HuH-7 (cell line): Measurements from ENCODE around the gene KRI1.

Experiments used
- DNase-seq: peaks from one replicate; pipeline ENCODE4 v3.0.0; 2011; ENCODE audit warnings: low spot score

Gene KRI1

DNA sequence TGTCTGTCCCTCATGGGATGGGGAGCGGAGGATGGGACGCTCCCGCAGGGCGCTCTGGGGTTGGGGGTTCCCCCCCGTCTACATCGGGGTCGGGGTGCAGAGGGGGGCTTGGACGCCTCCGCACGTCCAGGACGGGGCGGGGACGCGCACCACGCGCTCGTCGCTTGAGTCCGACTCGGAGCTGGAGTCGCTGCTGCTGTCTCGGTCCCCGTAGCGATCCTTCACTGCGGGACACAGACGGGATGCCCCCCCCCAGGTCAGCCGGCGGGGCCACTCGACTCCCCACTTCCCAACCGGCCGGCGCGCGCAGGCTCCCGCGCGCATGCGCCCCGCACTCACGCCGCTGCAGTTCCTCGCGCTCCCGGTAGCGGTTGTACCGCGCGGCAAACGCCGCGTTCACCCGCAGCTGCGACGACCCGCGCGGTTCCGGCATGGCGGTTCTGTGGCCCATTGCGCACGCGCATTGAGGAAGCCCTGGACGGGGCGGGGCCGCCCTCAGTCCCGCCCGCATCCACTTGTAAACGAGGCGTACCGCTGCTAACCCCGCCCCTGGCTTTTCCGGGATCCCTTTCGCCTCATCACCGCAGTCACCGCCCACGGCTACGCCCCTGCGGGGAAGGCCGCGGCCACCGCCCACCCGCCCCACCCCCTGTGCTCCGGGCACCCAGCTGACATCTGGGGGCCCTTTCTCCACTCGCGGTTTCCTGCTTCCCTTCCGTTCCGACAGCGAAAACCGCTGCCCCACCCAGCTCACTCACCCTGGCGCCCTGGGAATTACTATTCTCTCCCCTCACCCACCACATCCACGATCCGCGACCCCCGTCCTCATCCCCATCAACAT, at the start of gene KRI1:
Gene KRI1, minus strand, starts transcription at position 444 of the 841 bp plus-strand sequence. Its CDS starts 11 bp downstream, at position 433.
- DNase-seq: peak; percentile 95

DNA sequence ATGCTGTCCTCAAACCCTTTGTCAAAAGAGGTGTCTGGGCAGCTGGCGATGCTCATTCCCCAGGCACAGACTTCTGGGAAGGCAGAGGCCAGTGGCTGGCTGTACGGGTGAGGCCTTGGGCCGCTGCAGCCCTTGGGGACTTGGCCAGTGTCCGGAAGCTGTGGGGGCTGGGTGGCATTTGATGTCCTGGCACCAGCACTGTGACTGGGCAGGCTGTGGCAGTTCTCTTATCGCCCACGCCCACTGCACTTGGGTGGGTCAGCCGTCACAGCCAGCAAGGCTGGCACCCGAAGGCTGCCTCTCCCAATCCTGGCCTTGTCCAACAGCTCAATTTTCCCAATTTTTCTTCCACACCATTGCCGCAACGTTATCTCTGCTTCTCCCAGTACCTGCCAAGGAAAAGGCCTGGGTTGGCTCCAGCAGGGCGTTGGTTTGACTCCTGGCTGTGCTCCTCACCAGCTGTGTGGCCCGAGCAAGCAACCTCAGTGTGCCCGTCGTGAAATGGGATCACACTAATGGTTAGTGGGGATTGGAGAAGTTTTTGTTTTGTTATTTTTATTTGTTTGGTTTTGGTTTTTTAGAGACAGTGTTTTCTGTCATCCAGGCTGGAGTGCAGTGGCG, 46.8 kb upstream of the KRI1 start:
- no peak for DNase-seq

DNA sequence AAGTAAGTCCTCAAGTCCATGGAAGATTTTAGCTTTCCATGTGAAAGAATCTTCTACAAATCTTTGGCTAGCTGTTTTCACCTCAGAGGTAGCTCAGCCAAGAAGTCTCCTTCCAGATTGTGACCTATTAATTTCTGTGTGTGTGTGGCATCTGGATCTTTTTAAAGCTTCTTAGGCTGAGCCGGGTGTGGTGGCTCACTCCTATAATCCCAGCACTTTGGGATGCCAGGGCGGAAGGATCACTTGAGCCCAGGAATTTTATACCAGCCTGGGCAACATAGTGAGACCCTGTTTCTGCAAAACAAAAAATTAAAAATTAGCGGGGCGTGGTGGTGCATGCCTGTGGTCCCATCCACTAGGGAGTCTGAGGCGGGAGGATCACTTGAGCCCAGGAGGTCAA, 46.1 kb upstream of the KRI1 start:
- no peak for DNase-seq

DNA sequence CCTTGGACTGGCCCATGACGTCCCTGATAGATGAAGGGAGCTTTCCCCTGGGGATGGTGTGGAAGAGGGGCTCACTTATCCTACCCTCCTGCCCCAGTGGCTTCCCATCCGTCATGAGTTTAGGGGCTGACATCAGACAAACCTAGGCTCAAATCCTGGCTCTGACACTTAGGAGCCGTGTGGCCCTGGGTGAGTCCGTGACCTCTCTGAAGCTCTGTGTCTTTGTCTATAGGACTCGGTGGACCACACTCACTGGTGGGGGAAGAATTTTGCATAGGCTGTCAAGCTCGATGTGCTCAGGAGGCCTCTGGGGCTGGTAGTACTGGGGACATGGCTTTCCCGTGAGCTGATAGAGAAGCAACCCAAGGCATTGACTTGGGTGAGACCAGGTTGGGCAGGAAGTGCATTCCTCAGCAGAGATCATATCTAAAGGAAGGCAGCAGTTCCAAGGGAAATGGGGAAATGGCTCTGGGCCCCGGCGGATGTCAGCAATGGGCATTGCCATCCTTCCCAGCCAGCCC, 38.7 kb upstream of the KRI1 start:
- no peak for DNase-seq

DNA sequence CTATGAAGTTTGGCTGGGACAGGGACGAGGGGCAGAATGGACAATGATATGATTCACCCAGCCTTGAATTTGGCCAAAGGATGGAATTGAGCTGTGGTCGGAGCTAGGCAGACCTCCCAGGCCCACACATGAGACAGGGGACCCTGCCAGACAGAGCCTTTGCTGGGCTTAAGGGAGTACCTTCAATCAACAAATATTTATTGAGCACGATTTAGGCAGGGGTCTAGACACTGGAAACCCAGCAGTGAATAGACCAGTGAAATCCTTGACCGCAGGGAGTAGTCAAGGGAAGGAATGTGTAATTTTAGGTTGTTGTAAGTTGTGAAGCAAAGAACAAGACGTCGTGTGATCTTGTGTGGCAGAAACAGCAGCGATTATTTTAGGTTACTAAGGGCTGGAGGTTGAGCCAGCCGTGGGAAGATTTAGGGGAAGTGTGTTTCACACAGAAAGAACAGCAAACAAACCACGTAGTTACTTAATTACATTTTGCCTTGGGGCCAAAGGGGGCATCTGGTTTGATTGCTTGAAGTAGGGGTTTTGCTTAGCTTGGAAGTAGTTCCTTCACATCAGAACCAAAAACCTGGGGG, 38.2 kb upstream of the KRI1 start:
- DNase-seq: no peak

DNA sequence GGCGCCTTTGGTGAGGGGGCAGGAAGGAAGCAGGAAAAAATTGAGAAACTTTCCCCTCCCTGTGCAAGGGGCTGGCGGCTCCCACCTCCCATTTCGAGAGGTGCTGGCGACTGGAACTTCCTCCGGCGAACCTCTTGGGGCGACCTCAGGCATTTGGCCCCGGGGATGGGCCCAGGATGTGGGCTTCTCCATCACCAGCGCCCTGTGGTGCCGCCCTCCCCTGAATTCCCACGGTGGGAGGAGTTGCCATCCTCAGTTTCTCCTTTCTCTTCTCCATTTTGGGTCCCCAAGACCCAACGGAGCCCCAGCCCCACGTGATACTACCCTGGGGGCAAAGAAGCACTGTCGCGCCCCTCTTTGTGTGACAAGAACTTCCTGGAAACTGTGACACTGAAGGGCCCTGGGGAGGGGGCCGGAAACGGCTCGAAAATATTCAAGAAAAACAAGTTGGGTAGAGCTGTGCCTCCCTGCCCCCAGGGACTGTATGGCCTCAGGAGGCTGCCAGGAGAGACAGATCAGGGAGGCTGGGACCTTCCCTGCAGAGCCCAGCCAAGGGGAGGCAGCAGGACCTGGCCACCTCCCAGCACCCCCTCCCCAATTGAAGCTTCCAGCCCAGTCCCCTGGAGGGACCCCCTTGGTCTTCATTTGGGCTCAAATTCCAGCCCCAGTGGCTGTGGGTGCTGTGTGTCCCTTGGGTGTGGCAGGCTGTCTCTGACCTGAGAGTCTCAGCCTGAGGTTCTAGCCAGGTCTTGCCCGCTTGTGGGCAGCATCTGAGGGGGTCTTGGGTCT, 37.5 kb upstream of the KRI1 start:
- DNase-seq: no peak

DNA sequence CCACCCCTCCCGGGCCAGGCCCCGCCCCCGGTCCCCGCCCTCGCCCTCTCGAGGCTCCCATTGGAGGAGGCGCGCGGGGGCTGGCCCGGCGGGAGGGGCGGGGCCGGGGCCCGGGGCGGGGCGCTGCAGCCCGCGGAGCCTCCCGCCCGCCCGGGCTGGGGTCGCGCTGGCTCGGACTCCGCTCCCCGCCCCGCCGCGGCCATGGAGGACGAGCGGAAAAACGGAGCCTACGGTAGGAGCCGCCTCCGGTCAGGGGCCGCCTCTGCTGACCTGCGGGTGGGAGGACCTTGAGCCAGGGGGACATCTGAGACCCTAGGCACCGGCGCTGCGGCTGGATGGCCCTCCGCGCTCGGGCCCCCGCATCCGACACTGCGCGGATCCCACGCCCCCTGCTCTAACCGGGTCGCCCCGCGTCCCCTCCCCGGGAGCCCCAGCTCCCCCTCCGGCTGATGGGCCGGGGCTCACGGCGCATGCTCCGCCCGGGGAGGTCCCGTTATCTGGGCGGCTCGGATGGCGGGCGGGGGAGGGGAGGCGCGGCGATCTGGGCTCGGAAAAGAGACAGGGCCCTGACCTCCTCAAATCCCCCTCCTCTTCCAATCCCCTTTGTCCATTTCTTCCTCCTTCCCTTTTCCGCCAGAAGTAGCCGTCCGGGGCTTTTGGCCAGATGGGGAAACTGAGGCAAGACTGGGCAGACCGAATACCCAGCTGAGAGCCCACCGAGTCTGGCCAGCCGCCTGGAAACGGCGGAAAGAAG, 36.7 kb upstream of the KRI1 start:
- DNase-seq: peak; percentile 86

DNA sequence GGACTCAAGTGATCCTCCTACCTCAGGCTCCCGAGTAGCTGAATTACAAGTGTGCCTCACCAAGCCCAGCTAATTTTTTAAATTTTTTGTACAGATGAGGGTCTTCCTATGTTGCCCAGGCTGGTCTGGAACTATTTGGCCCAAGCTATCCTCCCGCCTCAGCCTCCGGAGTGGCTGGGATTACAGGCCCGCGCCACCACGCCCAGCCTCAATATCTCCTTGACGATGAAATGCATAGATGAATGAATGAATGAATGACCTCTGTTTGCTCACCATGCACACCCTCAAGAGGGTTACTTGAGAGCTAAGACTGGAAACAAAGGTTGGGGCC, 36.2 kb upstream of the KRI1 start:
- DNase-seq: no peak

DNA sequence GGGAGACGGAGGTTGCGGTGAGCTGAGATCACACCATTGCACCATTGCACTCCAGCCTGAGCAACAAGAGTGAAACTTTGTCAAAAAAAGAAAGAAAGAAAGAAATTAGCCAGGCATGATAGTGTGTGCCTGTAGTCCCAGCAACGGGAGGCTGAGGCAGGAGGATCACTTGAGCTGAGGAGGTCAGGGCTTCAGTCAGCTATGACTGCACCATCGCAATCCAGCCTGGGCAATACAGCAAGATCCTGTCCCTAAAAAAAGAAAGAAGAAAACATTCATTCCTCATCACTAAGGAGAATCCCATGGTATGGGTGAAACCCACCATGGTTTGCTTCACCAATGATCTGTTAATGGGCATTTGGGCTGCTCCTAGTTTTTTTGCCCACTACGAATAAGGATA, 34.3 kb upstream of the KRI1 start:
- DNase-seq: no peak

DNA sequence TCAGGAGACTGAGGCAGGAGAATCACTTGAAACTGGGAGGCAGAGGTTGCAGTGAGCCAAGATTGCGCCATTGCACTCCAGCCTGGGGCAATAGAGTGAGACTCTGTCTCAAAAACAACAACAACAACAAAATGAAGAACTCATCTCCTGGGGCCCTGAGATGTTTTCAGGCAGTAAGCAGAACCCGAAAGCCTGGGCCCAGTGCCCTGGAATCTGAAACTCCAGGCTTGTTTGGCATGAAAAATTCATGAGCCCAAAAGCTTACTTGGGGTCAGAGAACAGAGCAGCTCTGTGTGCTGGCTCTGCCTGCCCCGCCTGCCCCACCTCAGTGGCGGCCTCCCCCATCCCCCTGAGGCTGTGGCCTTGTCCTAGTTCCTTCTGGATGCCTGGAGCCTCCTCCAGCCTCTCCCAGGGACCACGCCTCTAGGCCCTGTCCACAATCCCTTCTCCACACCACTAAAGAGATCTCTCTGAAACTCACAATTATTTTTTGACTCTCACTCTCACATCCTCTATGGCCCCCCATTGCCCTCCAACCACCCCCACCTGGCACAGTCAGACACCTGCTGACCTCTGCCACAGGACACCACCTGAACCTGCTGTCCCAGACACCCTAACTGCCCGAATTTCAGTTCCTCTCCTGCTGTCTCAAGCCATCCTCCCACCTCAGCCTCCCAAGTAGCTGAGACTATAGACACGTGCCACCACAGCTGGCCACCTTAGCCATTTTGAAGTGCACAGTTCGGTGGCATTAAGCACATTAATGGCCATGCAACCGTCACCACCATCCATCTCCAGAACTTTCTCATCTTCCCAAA, 28.2 kb upstream of the KRI1 start:
- no peak for DNase-seq

DNA sequence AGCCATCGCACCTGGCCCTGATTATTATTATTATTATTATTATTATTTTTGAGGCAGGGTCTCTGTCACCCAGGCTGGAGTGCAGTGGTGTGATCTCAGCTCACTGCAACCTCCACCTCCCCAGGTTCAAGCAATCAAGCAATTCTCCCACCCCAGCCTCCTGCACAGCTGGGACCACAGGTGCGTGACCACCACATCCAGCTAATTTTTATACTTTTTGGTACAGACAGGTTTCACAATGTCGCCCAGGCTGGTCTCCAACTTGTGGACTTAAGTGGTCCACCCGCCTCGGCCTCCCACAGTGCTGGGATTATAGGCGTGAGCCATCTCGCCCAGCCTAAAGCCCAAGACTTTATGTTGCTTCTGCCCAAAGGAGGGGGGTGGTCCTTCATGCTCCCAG, 27.3 kb upstream of the KRI1 start:
- DNase-seq: no peak

DNA sequence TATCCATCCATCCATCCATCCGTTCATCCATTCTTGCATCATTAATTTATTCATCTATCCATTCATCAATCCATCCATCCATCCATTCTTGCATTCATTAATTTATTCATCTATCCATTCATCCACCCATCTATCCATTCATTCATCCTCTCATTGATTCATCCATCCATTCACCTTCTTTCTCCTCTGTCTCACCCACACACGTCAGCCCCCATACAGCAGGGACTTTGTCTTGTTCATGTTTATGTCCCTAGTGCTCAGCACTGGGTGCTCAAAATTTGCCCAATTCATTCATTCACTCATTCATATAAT, 22.0 kb upstream of the KRI1 start:
- DNase-seq: no peak

DNA sequence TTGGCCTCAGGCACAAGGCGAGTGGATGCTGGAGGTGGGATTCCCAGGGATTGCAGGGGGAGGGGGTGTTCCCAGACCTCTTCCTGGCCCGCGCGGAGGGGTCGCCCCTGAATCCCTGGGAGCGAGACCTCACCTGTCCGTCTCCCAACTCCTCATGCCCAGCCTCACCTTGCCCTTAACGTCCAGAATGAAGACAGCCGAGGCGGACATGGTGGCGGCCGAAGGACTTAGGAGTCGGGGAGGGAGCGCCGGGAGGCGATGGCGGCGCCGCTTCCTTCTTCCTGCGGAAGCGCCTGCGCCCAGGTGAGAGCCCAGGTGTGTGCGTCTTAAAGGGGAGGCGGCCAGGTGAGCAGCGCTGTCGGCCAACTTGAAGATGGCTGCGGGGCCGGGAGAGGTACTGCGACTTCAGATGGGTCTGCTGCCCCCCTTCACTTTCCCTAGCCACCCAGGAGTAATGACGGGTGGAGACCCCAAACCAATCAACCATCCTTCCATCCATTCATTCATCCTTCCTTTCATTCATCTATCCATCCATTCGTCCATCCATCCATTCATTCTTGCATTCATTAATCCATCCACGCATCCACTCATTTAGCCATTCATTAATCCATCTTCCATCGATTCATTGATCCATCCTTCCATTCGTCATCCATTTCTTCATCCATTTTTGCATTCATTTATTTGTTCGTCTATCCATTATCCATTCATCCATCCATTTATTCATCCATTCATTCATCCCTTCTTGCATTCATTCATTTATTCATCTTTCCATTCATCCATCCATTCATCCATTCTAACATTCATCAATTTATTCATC, 21.4 kb upstream of the KRI1 start, which contains the start of gene AP1M2:
Gene AP1M2, minus strand, starts transcription at position 291 of the 817 bp plus-strand sequence. Its CDS starts 81 bp downstream, at position 210.
- DNase-seq: no peak

DNA sequence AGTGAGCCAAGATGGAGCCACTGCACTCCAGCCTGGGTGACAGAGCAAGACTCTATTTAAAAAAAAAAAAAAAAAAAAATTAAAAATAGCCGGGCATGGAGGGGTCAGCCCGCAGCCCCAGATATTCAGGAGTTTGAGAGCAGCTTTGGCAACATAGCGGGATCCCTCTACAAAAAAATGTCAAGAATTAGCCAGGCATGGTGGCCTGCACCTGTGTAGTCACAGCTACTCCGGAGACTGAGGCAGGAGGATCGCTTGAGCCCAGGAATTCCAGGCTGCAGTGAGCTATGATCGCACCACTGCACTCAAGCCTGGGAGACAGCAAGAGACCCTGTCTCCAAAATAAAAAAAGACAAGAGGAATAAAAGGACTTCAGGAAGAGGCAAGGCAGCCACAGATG, 20.6 kb upstream of the KRI1 start:
- DNase-seq: no peak

DNA sequence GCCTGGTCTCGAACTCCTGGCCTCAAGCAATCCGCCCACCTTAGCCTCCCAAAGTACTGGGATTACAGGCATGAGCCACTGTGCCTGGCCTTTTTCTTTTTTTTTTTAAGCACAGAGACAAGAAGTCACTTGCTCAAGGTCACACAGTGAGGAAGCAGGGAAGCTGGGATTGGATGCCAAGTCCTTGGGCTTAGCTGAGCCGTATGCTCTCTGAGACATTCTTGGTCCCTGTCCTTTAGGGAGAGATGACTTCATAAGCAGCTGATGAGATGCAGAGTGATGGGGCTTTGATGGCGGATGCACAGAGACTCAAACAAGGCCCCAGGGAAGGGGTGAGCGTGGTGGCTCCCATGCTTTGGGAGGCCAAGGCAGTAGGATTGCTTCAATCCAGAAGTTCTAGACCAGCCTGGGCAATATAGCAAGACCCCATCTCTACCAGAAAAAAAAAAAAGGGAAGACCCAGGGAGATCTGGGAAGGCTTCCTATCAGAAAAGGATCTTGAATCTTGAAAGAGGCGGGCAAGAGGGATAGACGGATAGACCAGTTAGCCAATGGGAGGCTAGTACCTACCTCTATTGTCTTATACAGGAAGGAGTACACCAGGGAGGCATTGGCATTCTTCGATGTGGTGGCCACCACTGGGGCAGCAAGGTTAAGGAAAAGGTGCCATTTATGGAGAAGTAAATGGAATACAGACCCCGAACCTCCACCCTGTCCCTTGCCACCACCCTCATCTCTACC, 17.4 kb upstream of the KRI1 start:
- no peak for DNase-seq

DNA sequence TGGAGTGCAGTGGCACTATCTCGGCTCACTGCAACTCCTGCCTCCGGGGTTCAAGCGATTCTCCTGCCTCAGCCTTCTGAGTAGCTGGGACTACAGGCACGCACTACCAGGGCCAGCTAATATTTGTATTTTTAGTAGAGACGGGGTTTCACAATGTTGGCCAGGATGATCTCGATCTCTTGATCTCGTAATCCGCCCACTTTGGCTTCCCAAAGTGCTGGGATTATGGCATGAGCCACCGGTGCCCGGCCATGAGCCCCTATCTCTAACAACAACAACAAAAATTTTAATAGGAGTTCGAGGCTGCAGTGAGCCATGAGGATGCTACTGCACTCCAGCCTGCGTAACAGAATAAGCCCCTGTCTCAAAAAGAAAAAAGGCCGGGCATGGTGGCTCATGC, 16.3 kb upstream of the KRI1 start:
- no peak for DNase-seq

DNA sequence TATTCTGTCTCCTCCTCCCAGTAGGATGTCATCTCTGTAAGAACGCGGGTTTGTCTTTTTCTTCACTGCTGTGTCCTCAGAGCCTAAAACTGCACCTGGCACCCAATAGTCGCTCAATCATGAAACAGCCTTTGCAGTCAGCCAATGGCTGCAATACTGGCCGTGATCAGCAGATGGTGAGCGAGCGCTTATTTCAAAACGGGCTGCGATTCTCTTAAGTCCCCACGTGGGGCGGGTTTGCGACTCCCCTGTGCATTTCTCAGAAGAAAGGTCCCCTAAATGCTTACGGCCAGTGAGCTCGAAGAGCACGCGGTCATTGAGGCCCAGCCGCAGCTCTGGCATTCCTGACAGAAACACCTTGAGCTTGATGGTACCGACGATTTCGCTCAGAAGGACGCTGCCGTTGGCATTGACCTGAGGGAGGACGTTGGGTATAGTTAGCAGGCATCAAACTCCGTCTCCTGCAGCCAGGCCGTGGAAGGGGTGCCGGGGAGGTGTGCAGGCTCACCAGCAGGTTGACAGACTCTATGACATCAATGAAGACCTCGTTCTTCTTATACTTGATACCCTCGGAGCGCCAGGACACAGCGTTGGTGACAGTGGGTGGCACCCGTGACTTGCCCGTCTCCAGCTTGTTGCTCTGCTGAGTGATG, 15.3 kb upstream of the KRI1 start:
- DNase-seq: peak; percentile 68

DNA sequence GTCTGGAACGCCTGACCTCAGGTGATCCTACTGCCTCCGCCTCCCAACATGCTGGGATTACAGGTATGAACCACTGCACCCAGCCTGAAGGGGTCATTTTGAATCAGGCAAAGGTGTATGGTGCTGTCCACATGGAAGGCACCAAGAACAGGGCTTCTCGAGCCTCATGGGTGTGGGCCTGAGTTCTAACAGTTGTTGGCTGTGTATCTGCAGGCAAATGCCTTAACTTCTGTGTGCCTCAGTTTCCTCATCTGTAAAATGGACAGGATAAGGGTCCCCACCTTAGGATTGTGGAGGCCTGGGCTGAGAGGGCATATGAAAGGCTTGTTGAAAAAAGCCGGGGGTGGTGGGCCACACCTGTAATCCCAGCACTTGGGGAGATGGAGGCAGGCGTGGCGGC, 12.1 kb upstream of the KRI1 start:
- DNase-seq: no peak
